Spleen (tissue), 11 donors: ENCODE measurements around the gene SAMD8. TPM values are rescaled to one million over a fixed set of nuclear protein-coding genes. Genes with fewer than 3 reads are reported as not detected.
"Not testable (repeated sequence)": the region's sequence is repeated elsewhere in the genome, so short reads cannot be mapped to it uniquely, and the experiment has no call there.

Experiments
- DNase-seq: peaks from one replicate; pipeline ENCODE4 v3.0.0-alpha.2; 2020
- H3K27ac ChIP-seq, 8 donors: fragments of 200-600 bp; sonication (generic) in 7 of 8; 1 replicate in 4 of 8; 2 replicates in 4 of 8; pipeline versions ENCODE4 v1.5.0 to v1.8.0; 2016 to 2021; ENCODE audit warnings: inconsistent platforms in 4 of 8, mild to moderate bottlenecking in 4 of 8, moderate library complexity in 1 of 8
- H3K27me3 ChIP-seq, 7 donors: fragments of 200-600 bp; sonication (generic) in 6 of 7; replicated peaks in 1 of 7; 1 replicate in 4 of 7; 2 replicates in 3 of 7; pipeline versions ENCODE4 v1.5.0 to v1.8.0; 2016 to 2021; ENCODE audit warnings: inconsistent platforms in 3 of 7, mild to moderate bottlenecking in 1 of 7
- H3K36me3 ChIP-seq, 6 donors: fragments of 200-600 bp; sonication (generic) in 5 of 6; 1 replicate in 4 of 6; 2 replicates in 2 of 6; pipeline versions ENCODE4 v1.5.0 to v1.8.0; 2016 to 2021; ENCODE audit warnings: inconsistent platforms in 2 of 6
- H3K4me1 ChIP-seq, 6 donors: fragments of 200-600 bp; sonication (generic) in 5 of 6; 1 replicate in 3 of 6; 2 replicates in 3 of 6; pipeline versions ENCODE4 v1.5.0 to v1.8.0; 2016 to 2021; ENCODE audit warnings: inconsistent platforms in 3 of 6
- H3K4me3 ChIP-seq, 8 donors: fragments of 200-600 bp; sonication (generic) in 7 of 8; 1 replicate in 4 of 8; 2 replicates in 4 of 8; pipeline versions ENCODE4 v1.5.0 to v1.8.0; 2016 to 2021; ENCODE audit warnings: inconsistent platforms in 4 of 8, mild to moderate bottlenecking in 4 of 8, moderate library complexity in 2 of 8
- H3K9me3 ChIP-seq, 8 donors: fragments of 200-600 bp; sonication (generic) in 7 of 8; 1 replicate in 4 of 8; 2 replicates in 4 of 8; pipeline versions ENCODE4 v1.5.0 to v1.8.0; 2016 to 2021; ENCODE audit warnings: inconsistent platforms in 4 of 8
- CTCF ChIP-seq, 11 experiments: fragments of 200-600 bp in 7 of 11; fragments of 450-650 bp in 4 of 11; sonication (generic) in 4 of 11; IDR thresholded peaks in 8 of 11; conservative IDR thresholded peaks in 3 of 11; 1 replicate in 7 of 11; 2 replicates in 4 of 11; pipeline versions ENCODE4 v1.4.0 to v1.8.0; 2016 to 2021; ENCODE audit warnings: antibody characterized with exemption in 11 of 11, inconsistent platforms in 4 of 11, mild to moderate bottlenecking in 1 of 11
- POLR2A ChIP-seq, 3 donors: fragments of 450-650 bp; IDR thresholded peaks; one replicate each; pipeline ENCODE4 v1.5.1; 2017; ENCODE audit warnings: antibody characterized with exemption in 3 of 3, mild to moderate bottlenecking in 1 of 3
- POLR2AphosphoS5 ChIP-seq, 3 donors: sonication (generic); formaldehyde crosslinking; IDR thresholded peaks; one replicate each; pipeline ENCODE4 v1.5.1; 2017; ENCODE audit warnings: antibody characterized with exemption in 3 of 3
- WGBS, 5 donors: extraction: QIAGEN DNeasy Blood & Tissue Kit in 3 of 5; methylation state at CpG; one replicate each; pipeline versions ENCODE4 v1.1.5 to v1.1.7; 2013 to 2018; 5-methylcytosine and 5-hydroxymethylcytosine counted together
- intact Hi-C: fragments of 100-400 bp; cut with DNase I; formaldehyde crosslinking; loops from one replicate; pipeline ENCODE4 v1.15.0; 2023; ENCODE audit warnings: low total_unique reads
- polyA plus RNA-seq, 3 donors: library from polyadenylated mRNA; stranded (reverse); fragments of 200-250 nt; gene quantifications; one replicate each; pipeline ENCODE4 v1.2.1, GENCODE V29; 2013
- total RNA-seq, 7 donors: library from RNA; depleted of rRNA in 3 of 7; stranded (reverse); fragments of >200 nt in 3 of 7; fragmentation: NEBNext Ultra II Directional in 4 of 7; extraction: Animal tissue kit (Norgen Biotek cat#: 25700) in 4 of 7; gene quantifications; one replicate each; pipeline versions ENCODE4 v1.1.0 to v1.2.1, GENCODE V29; 2016 to 2021
- donor health status: healthy with polysubstance abuse.
- donor health status: DM: no; HTN: no; CAD: no; lungs with moderate emphysema.
- donor health status: DM: no; HTN: no; CAD: no.
- donor health status: Bipolar disorder and iron deficiency.
- donor health status: healthy.
- donor health status: DM: no; HTN: no; CAD: no.
- donor health status: DM: yes; HTN: yes; CAD: no.

The SAMD8 gene
- total and polyA plus RNA-seq, 10 donors, result 4.1 to 35.1 (median 25.2) TPM

- intact Hi-C loops, result no loop called here
- H3K27me3 ChIP-seq, result no peaks in the 10 kb centered on the region
- no peak for DNase-seq
- H3K36me3 ChIP-seq, result peaks cover 5 to 100% (median 95%) of the 10 kb centered on the region in 6 donors
- H3K9me3 ChIP-seq, result no peaks in the 10 kb centered on the region
- 91 to 97% (median 96%) methylated on average over 4 of the region's 4 CpGs for whole genome bisulfite sequencing, 5 donors
- no peak overlapping the region for H3K27ac ChIP-seq
- no peak overlapping the region for H3K4me3 ChIP-seq
- H3K4me1 ChIP-seq, result peaks cover 6 to 70% (median 28%) of the 10 kb centered on the region in 6 donors
- TF ChIP-seq POLR2A (IDR thresholded peaks at IDR 0.05) (no peak), CTCF (IDR thresholded peaks at IDR 0.05 in 8 of 11, conservative IDR thresholded peaks at IDR 0.05 in 3 of 11) (no peak), POLR2AphosphoS5 (IDR thresholded peaks at IDR 0.05) (no peak)
Observed at GRCh38 chr10:75220274-75220673, 108.8 kb downstream of the SAMD8 start.

- DNase-seq, intact Hi-C loops, H3K27me3 ChIP-seq, H3K27ac ChIP-seq, H3K4me3 ChIP-seq, H3K9me3 ChIP-seq: not testable (repeated sequence)
- H3K36me3 ChIP-seq, result peaks cover 5 to 100% (median 91%) of the 10 kb centered on the region in 6 donors
- 94 to 97% (median 95%) methylated on average over 8 of the region's 8 CpGs for WGBS, 5 donors
- H3K4me1 ChIP-seq, result peaks cover 16 to 70% (median 31%) of the 10 kb centered on the region in 6 donors
Observed at GRCh38 chr10:75221492-75221891, 110.0 kb downstream of the SAMD8 start.

- Histone ChIP-seq H3K9me3 (no peaks in the 10 kb centered on the region), H3K36me3 (peaks cover 5 to 100% (median 83%) of the 10 kb centered on the region in 6 donors), H3K4me3 (no peak overlapping the region), H3K27me3 (no peaks in the 10 kb centered on the region), H3K4me1 (peaks cover 22 to 77% (median 43%) of the 10 kb centered on the region in 6 donors), H3K27ac (peak overlapping the region in 4 of 8 donors; percentile 56 to 76 (median 72))
- WGBS, 5 donors, result 77 to 88% (median 80%) methylated on average over 2 of the region's 2 CpGs
- DNase-seq, result no peak
- intact Hi-C loops, result no loop called here
- TF ChIP-seq POLR2AphosphoS5 (IDR thresholded peaks at IDR 0.05), result no peak
- no peak for TF ChIP-seq CTCF (IDR thresholded peaks at IDR 0.05 in 8 of 11, conservative IDR thresholded peaks at IDR 0.05 in 3 of 11)
- TF ChIP-seq POLR2A (IDR thresholded peaks at IDR 0.05), result no peak
Observed at GRCh38 chr10:75223507-75223906, 112.1 kb downstream of the SAMD8 start.

- no peak for TF ChIP-seq CTCF (IDR thresholded peaks at IDR 0.05 in 8 of 11, conservative IDR thresholded peaks at IDR 0.05 in 3 of 11)
- no peak for TF ChIP-seq POLR2AphosphoS5 (IDR thresholded peaks at IDR 0.05)
- no peak for TF ChIP-seq POLR2A (IDR thresholded peaks at IDR 0.05)
- H3K27me3 ChIP-seq, result no peaks in the 10 kb centered on the region
- H3K36me3 ChIP-seq, result peaks cover 0 to 100% (median 73%) of the 10 kb centered on the region in 6 donors
- intact Hi-C loops, result no loop called here
- WGBS, 5 donors, result 73 to 85% (median 79%) methylated on average over 2 of the region's 2 CpGs
- H3K9me3 ChIP-seq, result no peaks in the 10 kb centered on the region
- H3K4me1 ChIP-seq, result peaks cover 22 to 91% (median 50%) of the 10 kb centered on the region in 6 donors
- peak overlapping the region in 7 of 8 donors; percentile 45 to 76 (median 69) for H3K27ac ChIP-seq
- no peak for DNase-seq
- H3K4me3 ChIP-seq, result no peak overlapping the region
Observed at GRCh38 chr10:75226095-75226494, 114.6 kb downstream of the SAMD8 start.
